Medulla oblongata (tissue), 1 donor: ENCODE results near the gene CREG2.
"Not testable (repeated sequence)": the region's sequence is repeated elsewhere in the genome, so short reads cannot be mapped to it uniquely, and the experiment has no call there.

Source experiments
- DNase-seq: peaks from one replicate; pipeline ENCODE4 v3.0.0-alpha.2; 2015; ENCODE audit errors: extremely low spot score

CREG2 gene

GRCh38 chr2:101346909-101347308, 40.4 kb downstream of the CREG2 start:
- DNase-seq: no peak

- DNase-seq: peak; percentile 75
Observed at GRCh38 chr2:101344137-101344536, 43.2 kb downstream of the CREG2 start.

- no peak for DNase-seq
Observed at GRCh38 chr2:101342625-101343008, 44.7 kb downstream of the CREG2 start.

GRCh38 chr2:101341901-101342624, 45.2 kb downstream of the CREG2 start:
- peak; percentile 83 for DNase-seq

- DNase-seq: no peak
Observed at GRCh38 chr2:101341421-101341820, 45.9 kb downstream of the CREG2 start.

- DNase-seq: peak; percentile 42
Observed at GRCh38 chr2:101340141-101340551, 47.2 kb downstream of the CREG2 start.

GRCh38 chr2:101339266-101339880, 47.9 kb downstream of the CREG2 start:
- no peak for DNase-seq

- DNase-seq: no peak
Observed at GRCh38 chr2:101337877-101338276, 49.4 kb downstream of the CREG2 start.

- DNase-seq: no peak
Observed at GRCh38 chr2:101332885-101333766, 54.2 kb downstream of the CREG2 start.

- no peak for DNase-seq
Observed at GRCh38 chr2:101331202-101331601, 56.1 kb downstream of the CREG2 start.

GRCh38 chr2:101330253-101330933, 56.9 kb downstream of the CREG2 start:
- peak; percentile 89 for DNase-seq

- no peak for DNase-seq
Observed at GRCh38 chr2:101329026-101329425, 58.3 kb downstream of the CREG2 start.

- peak; percentile 72 for DNase-seq
Observed at GRCh38 chr2:101328474-101329007, 58.8 kb downstream of the CREG2 start.

- no peak for DNase-seq
Observed at GRCh38 chr2:101327863-101328394, 59.4 kb downstream of the CREG2 start.

GRCh38 chr2:101325425-101325824, 61.9 kb downstream of the CREG2 start:
- no peak for DNase-seq

- not testable (repeated sequence) for DNase-seq
Observed at GRCh38 chr2:101316568-101316967, 70.7 kb downstream of the CREG2 start.

- no peak for DNase-seq
Observed at GRCh38 chr2:101311696-101312017, 75.6 kb downstream of the CREG2 start.

- DNase-seq: no peak
Observed at GRCh38 chr2:101310834-101311695, 76.2 kb downstream of the CREG2 start.

GRCh38 chr2:101310090-101310833, 77.0 kb downstream of the CREG2 start:
- no peak for DNase-seq
